GM23248 (cell line): ENCODE measurements around the gene SIT1.

Source experiments
- EZH2 ChIP-seq: fragments of 200-600 bp; sonication (generic); IDR thresholded peaks from 2 replicates; pipeline ENCODE4 v1.6.1; 2018; ENCODE audit warnings: antibody characterized with exemption, mild to moderate bottlenecking; ENCODE audit not compliant: insufficient read depth, poor library complexity, severe bottlenecking
- EZH2phosphoT487 ChIP-seq: fragments of 200-600 bp; sonication (generic); IDR thresholded peaks from 2 replicates; pipeline ENCODE4 v1.6.1; 2018; ENCODE audit warnings: antibody characterized with exemption, moderate library complexity, mild to moderate bottlenecking, low read depth; ENCODE audit not compliant: insufficient read depth

DNA sequence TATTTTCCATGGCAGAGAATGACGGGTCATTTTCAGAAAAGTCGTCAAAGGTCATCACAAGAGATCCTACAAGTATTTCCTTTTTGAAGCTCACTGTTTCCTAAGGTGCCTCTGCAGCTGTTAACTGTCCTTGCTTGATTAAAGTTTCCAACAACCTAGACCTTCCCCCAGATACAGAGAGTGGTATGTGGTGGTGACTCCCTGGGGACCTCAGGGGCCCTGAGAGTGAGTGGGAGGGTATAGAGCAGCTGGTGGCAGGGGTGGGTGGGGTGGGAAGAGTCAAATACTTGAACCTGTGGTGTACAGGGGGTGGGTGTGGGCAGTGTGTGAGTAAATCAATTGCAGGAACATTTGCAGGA lies 31.0 kb downstream of the SIT1 start:
- no peak for TF ChIP-seq EZH2
- TF ChIP-seq EZH2phosphoT487: no peak
